GM12864 (cell line): ENCODE measurements around the gene SSR2.

ENCODE experiments used
- DNase-seq: peaks from one replicate; pipeline ENCODE4 v3.0.0-alpha.2; 2011; ENCODE audit warnings: low read depth
- H3K4me3 ChIP-seq: 2 replicates; pipeline ENCODE4 v1.5.1; 2011; ENCODE audit warnings: mild to moderate bottlenecking, low read depth, low read length, control low read depth
- CTCF ChIP-seq: IDR thresholded peaks from 2 replicates; pipeline ENCODE4 v1.5.1; 2011; ENCODE audit warnings: low read depth, mild to moderate bottlenecking, moderate library complexity, low read length, control low read depth, inconsistent platforms; ENCODE audit errors: missing control alignments

SSR2 gene

GRCh38 chr1:156020293-156021092 is at the start of gene SSR2:
Gene SSR2, minus strand, starts transcription at chr1:156020951. Its CDS starts 784 bp downstream, at chr1:156020167.
- no peak for TF ChIP-seq CTCF
- H3K4me3 ChIP-seq = peak within 1 kb of the TSS; percentile 84
- peak; percentile 83 for DNase-seq

GRCh38 chr1:156070548-156070947 is 49.8 kb upstream of the SSR2 start:
- TF ChIP-seq CTCF = no peak
- no peak overlapping the region for H3K4me3 ChIP-seq
- DNase-seq = no peak

GRCh38 chr1:156069490-156070455 is 49.0 kb upstream of the SSR2 start:
- TF ChIP-seq CTCF = no peak
- DNase-seq = no peak
- H3K4me3 ChIP-seq = no peak overlapping the region

GRCh38 chr1:156067262-156067661 is 46.5 kb upstream of the SSR2 start:
- no peak for TF ChIP-seq CTCF
- H3K4me3 ChIP-seq = no peak overlapping the region
- DNase-seq = no peak

GRCh38 chr1:156065871-156066270 is 45.1 kb upstream of the SSR2 start:
- TF ChIP-seq CTCF = no peak
- no peak overlapping the region for H3K4me3 ChIP-seq
- DNase-seq = no peak

- H3K4me3 ChIP-seq = no peak overlapping the region
- no peak for TF ChIP-seq CTCF
- DNase-seq = no peak
These were observed 44.5 kb upstream of the SSR2 start for GRCh38 chr1:156065212-156065611.
